NCI-H460 (cell line): Measurements from ENCODE around the gene TAOK1. TPM values are rescaled to one million over a fixed set of nuclear protein-coding genes. Genes with fewer than 3 reads are reported as not detected.
A peak's percentile ranks its signal among the peaks of the same experiment; 100 is the strongest.
"Not testable (repeated sequence)": the region's sequence is repeated elsewhere in the genome, so short reads cannot be mapped to it uniquely, and the experiment has no call there.

ENCODE experiments used
- DNase-seq: peaks from one replicate; pipeline ENCODE4 v3.0.0-alpha.2; 2016; ENCODE audit warnings: low read depth; ENCODE audit errors: extremely low read depth
- polyA plus RNA-seq: library from polyadenylated mRNA; depleted of rRNA; stranded (reverse); fragments of >200 nt; gene quantifications from 2 replicates; pipeline ENCODE4 v1.2.3, GENCODE V29; 2014; cell fraction: nucleus; rRNA removed
- total RNA-seq: library from RNA; depleted of rRNA; stranded (reverse); fragments of >200 nt; shearing (Covaris generic); gene quantifications from 2 replicates; pipeline ENCODE4 v1.2.3, GENCODE V29; 2014; rRNA removed

Gene TAOK1
- 43.8 and 50.6 TPM in 2 replicates for total RNA-seq
- polyA plus RNA-seq = 26.5 and 26.9 TPM in 2 replicates

DNA sequence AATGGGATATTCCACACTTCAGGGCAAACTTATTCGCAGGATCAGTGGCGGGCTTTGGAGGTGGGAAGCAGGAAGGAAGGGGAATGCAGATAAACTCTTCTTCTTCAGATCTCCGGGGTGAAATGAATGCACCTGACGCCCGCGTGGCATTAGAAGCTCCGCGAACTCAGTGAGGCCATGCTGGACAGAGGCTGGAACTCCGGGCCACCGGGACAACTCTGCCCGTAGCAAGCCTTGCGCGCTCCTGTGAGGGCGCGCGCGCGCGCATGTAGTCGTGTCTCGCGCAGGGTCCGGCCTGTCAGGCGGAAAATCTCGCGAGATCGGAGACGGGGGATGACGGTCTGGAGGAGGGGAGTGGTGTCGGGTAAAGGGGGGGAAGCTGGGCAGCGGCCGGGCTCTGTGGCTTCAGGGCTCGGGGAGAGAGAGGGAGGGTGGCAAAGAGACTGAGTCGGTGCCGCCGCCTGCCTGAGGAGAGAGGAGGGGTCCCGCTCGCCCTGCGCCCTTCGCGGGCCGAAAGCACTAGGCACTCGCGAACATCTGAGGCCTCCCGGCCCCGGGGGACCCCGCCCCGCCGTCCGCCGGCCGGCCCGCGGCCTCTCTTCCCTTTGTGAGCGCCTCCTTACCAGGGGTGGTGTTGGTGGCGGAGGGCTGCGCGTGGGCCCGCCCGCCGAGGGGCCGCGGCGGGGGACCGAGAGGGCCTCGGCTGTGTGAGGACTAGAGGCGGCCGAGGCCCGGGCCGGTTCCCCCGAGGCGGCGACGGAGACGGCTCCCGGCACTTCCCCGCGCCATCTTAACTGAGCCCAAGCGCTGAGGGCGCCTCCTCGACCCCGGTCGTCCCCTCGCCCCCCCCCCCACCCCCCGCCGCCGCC lies at the start of gene TAOK1:
TAOK1 (plus strand) TSS at position 382 of the 869 bp plus-strand sequence. CDS start 61,186 bp downstream, outside the sequence.
- DNase-seq = peak; percentile 98

DNA sequence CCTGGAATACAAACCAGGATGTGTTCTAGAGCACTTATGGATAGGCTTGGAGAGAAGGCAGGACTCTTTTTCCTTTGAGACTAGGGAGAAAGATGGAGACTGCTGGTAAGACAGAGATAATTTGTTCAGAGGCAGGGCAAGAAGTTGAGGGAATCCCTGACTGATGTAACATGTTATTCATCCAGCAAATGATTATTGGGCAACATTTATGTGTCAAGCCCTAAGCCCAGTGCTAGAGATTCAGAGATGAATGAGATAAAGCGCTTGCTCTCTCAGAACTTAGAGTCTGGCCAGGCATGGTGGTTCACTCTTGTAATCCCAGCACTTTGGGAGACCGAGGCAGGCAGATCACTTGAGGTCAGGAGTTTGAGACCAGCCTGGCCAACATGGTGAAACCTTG lies 48.4 kb upstream of the TAOK1 start:
- no peak for DNase-seq

- DNase-seq = no peak
These were observed 47.9 kb upstream of the TAOK1 start for GRCh38 chr17:29342158-29342765.

DNA sequence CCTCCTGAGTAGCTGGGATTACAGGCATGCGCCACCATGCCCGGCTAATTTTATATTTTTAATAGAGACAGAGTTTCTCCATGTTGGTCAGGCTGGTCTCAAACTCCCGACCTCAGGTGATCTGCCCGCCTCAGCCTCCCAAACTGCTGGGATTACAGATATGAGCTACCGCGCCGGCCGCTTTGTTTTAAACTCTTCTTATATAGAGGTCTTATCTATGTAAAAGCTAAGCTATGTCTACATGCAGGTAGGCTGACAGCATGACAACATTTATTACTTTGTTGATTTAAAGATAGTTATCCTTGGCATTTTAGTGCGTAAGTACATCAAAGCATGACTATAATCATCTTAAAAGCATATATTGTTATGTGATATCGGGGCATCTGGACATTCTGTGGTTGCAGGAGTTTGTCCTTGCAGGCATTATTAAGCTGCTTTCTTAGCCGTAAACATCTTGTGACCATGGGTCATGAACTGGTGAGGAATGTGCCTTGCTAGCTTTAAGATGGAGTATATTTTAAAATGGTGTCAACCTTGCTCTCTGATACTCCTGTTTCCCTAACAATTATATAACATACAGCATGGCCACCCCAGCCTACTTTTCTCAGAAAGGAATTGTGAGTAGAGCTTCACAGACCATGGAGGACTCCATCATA lies 45.8 kb upstream of the TAOK1 start:
- DNase-seq = no peak

- no peak for DNase-seq
These were observed 45.1 kb upstream of the TAOK1 start for GRCh38 chr17:29345066-29345465.

DNA sequence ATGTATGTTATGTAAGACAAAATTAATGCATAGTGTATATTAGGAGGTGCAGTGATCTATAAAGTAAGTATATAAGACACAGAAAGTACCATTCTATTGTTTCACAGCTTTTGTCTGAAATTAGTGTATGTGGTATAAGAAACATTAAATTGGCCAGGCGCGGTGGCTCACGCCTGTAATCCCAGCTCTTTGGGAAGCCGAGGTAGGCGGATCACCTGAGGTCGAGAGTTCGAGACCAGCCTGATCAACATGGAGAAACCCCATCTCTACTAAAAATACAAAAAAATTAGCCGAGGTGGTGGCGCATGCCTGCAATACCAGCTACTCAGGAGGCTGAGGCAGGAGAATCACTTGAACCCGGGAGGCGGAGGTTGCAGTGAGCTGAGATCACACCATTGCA lies 44.7 kb upstream of the TAOK1 start:
- not testable (repeated sequence) for DNase-seq

GRCh38 chr17:29346462-29346861 lies 43.7 kb upstream of the TAOK1 start:
- DNase-seq = no peak

- DNase-seq = no peak
These were observed 42.1 kb upstream of the TAOK1 start for GRCh38 chr17:29347831-29348629.

GRCh38 chr17:29349409-29349808 lies 40.8 kb upstream of the TAOK1 start:
- no peak for DNase-seq

- DNase-seq = no peak
These were observed 38.0 kb upstream of the TAOK1 start for GRCh38 chr17:29352146-29352545.

GRCh38 chr17:29357232-29357631 lies 32.9 kb upstream of the TAOK1 start:
- no peak for DNase-seq

GRCh38 chr17:29357821-29358232 lies 32.3 kb upstream of the TAOK1 start:
- peak; percentile 30 for DNase-seq

DNA sequence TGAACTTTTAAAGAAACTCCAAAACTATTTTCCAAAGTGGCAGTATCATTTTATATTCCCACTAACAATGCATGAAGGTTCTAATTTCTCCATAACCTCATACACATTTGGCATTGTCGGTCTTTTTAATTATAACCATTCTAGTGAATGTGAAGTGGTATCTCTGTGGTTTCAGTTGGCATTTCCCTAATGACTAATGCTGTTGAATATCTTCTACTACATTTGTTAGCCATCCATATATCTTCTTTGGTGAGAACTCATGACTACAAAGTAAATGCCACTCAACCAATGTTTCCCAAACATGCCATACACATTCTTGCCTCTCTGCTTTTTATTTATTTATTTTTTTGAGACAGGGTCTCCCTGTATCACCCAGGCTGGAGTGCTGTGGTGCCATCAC lies 31.7 kb upstream of the TAOK1 start:
- no peak for DNase-seq

DNA sequence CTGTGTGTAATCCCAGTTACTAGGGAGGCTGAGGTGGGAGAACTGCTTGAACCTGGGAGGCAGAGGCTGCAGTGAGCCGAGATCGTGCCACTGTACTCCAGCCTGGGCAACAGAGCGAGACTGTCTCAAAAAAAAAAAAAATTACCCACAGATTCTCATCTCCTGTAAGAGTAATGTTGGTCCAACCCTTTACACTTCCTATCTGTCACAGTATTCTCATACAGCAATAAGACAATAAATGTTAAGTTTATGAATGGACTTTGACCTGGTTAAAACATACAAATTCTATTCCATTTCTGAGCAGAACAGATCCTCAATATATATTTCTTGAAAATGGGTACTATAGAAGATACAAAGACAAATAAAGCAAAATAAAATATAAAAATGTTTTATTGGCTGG lies 30.4 kb upstream of the TAOK1 start:
- DNase-seq = no peak

GRCh38 chr17:29363716-29364115 lies 26.4 kb upstream of the TAOK1 start:
- DNase-seq = no peak

- DNase-seq = no peak
These were observed 25.5 kb upstream of the TAOK1 start for GRCh38 chr17:29364691-29365090.

- no peak for DNase-seq
These were observed 22.0 kb upstream of the TAOK1 start for GRCh38 chr17:29368161-29368560.

GRCh38 chr17:29368926-29369325 lies 21.2 kb upstream of the TAOK1 start:
- no peak for DNase-seq

DNA sequence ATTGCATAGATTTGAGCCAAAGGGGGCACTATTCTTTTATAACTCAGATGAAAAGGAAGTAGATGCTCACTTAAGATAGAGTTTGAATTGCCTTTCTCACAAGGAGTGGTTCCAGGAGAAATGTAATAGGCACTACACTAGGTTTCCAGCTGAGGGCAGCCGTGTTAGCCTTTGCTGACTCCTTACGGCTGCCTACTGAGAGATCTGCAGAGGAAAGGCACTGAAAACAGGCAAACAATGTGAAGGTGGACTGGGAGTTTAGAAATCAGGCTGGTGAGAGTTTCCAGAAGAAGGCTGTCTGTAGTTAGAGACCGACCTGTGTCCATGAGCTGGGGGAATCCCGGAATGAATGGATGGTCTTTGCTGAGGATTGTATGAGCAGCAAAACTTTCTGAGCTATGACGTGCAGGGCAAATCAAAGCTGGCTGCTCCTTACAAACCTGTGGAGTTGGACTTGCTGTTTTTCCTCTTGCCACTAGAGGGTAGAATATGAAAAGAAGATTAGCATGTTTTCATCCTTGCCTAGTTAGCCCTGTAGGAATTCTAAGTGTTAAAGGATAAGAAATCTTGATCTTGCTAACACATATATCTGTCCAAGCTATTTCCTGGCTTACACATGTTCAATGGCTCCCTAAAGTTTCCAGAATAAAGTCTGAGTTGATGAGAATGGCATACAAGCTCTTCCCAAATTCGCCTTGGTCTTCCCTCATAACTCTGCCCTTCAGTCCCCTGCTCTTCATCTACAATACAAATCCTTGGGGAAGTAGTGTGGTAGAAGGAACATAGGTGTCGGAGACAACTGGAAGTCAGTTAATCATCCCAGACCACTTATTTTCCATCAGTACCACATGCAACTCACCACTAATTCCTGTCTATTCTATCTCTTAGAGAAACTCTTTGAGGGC lies 20.1 kb upstream of the TAOK1 start:
- DNase-seq = peak; percentile 82
